H1 (cell line): ENCODE results near the gene SLC36A2. TPM values are rescaled to one million over a fixed set of nuclear protein-coding genes. Genes with fewer than 3 reads are reported as not detected.

Experiments used
- CTCF ChIA-PET: fragments of 300-600 bp; sonication (Branson Sonifier 250); formaldehyde crosslinking; loops from one replicate; lab custom pipeline; 2021; ENCODE audit not compliant: partially characterized antibody; lab: Charles Lee
- POLR2A ChIA-PET: fragments of 300-600 bp; sonication (Branson Sonifier 250); formaldehyde crosslinking; loops from one replicate; lab custom pipeline; 2021; ENCODE audit warnings: inconsistent platforms; ENCODE audit not compliant: partially characterized antibody; lab: Charles Lee
- DNase-seq, 2 experiments: peaks; one replicate each; pipeline versions ENCODE4 v3.0.0 to v3.0.0-alpha.2; 2010 to 2022; ENCODE audit warnings: low spot score in 2 of 2, low read depth in 1 of 2, mixed read lengths in 1 of 2
- FAIRE-seq: peaks from 2 replicates; lab custom pipeline; 2011; peaks lifted over from hg19 to GRCh38; lab: Jason Lieb, UNC
- H2AFZ ChIP-seq: 2 replicates; pipeline ENCODE4 v1.8.1; 2012; ENCODE audit warnings: low read length, inconsistent platforms
- H2AK5ac ChIP-seq: 2 replicates; pipeline ENCODE4 v1.6.1; 2013; ENCODE audit warnings: low read depth, low read length
- H2BK120ac ChIP-seq: replicated peaks from 2 replicates; pipeline ENCODE3; 2013; ENCODE audit warnings: low read depth, low read length, inconsistent platforms
- H2BK12ac ChIP-seq: 2 replicates; pipeline ENCODE4 v1.6.1; 2013; ENCODE audit warnings: low read depth, low read length
- H2BK15ac ChIP-seq: 2 replicates; pipeline ENCODE4 v1.6.1; 2013; ENCODE audit warnings: low read length
- H2BK20ac ChIP-seq: 2 replicates; pipeline ENCODE4 v1.6.1; 2013; ENCODE audit warnings: low read length
- H2BK5ac ChIP-seq: 2 replicates; pipeline ENCODE4 v1.6.1; 2013; ENCODE audit warnings: low read depth, low read length
- H3K14ac ChIP-seq: 2 replicates; pipeline ENCODE4 v1.6.1; 2013; ENCODE audit warnings: inconsistent platforms; ENCODE audit not compliant: insufficient read length
- H3K18ac ChIP-seq: 2 replicates; pipeline ENCODE4 v1.6.1; 2013; ENCODE audit warnings: low read length; ENCODE audit errors: extremely low read depth
- H3K23ac ChIP-seq: 2 replicates; pipeline ENCODE4 v1.6.1; 2013; ENCODE audit warnings: inconsistent platforms; ENCODE audit not compliant: insufficient read length
- H3K23me2 ChIP-seq: 2 replicates; pipeline ENCODE4 v1.6.1; 2013; ENCODE audit warnings: low read depth, low read length
- H3K27ac ChIP-seq: 2 replicates; pipeline ENCODE4 v1.6.1; 2011; ENCODE audit warnings: low read depth, low read length, inconsistent platforms
- H3K27me3 ChIP-seq, 4 experiments: replicated peaks in 1 of 4; 1 replicate in 1 of 4; 2 replicates in 3 of 4; pipeline versions ENCODE4 v1.6.1 to v1.8.1; 2011 to 2013; ENCODE audit warnings: low read length in 3 of 4, mild to moderate bottlenecking in 3 of 4, inconsistent platforms in 2 of 4, mixed read lengths in 2 of 4, moderate library complexity in 1 of 4; ENCODE audit not compliant: control insufficient read depth in 3 of 4, insufficient read depth in 3 of 4; ENCODE audit errors: extremely low read depth in 1 of 4
- H3K36me3 ChIP-seq, 4 experiments: 2 replicates each; pipeline versions ENCODE4 v1.6.1 to v1.8.1; 2011 to 2013; ENCODE audit warnings: mild to moderate bottlenecking in 4 of 4, low read length in 3 of 4, moderate library complexity in 2 of 4, control low read depth in 1 of 4, inconsistent platforms in 1 of 4; ENCODE audit not compliant: insufficient read depth in 4 of 4, control insufficient read depth in 2 of 4
- H3K4ac ChIP-seq: replicated peaks from 2 replicates; pipeline ENCODE3; 2013; ENCODE audit warnings: low read length, low read depth, mixed read lengths, inconsistent platforms; ENCODE audit not compliant: insufficient read length
- H3K4me1 ChIP-seq, 4 experiments: replicated peaks in 1 of 4; 1 replicate in 1 of 4; 2 replicates in 3 of 4; pipeline versions ENCODE4 v1.6.1 to v1.8.1; 2011 to 2013; ENCODE audit warnings: low read length in 3 of 4, inconsistent platforms in 2 of 4, mixed read lengths in 1 of 4; ENCODE audit not compliant: insufficient read depth in 4 of 4, control insufficient read depth in 3 of 4
- H3K4me2 ChIP-seq, 2 experiments: 2 replicates each; pipeline versions ENCODE4 v1.6.1 to v1.8.1; 2011 to 2013; ENCODE audit warnings: low read depth in 2 of 2, low read length in 2 of 2, control low read depth in 1 of 2, inconsistent platforms in 1 of 2, mild to moderate bottlenecking in 1 of 2; ENCODE audit not compliant: insufficient read depth in 1 of 2
- H3K4me3 ChIP-seq, 4 experiments: fragments of 200-600, 300-600 bp in 1 of 4; sonication (generic), shearing (Covaris generic), sonication (Bioruptor Twin) in 1 of 4; 2 replicates each; pipeline versions ENCODE4 v1.5.1 to v1.8.1; 2011 to 2016; ENCODE audit warnings: low read length in 4 of 4, low read depth in 3 of 4, control low read depth in 2 of 4, inconsistent platforms in 2 of 4, mild to moderate bottlenecking in 2 of 4, mixed read lengths in 1 of 4, moderate library complexity in 1 of 4; ENCODE audit not compliant: insufficient read depth in 2 of 4; ENCODE audit errors: extremely low read depth in 1 of 4
- H3K56ac ChIP-seq: replicated peaks from 2 replicates; pipeline ENCODE3; 2013; ENCODE audit warnings: low read depth, mild to moderate bottlenecking, mixed read lengths, low read length, inconsistent platforms; ENCODE audit not compliant: insufficient read length
- H3K79me1 ChIP-seq: 2 replicates; pipeline ENCODE4 v1.6.1; 2013; ENCODE audit warnings: low read depth, low read length, control low read depth
- H3K79me2 ChIP-seq, 2 experiments: 2 replicates each; pipeline versions ENCODE4 v1.6.1 to v1.8.1; 2012 to 2013; ENCODE audit warnings: low read length in 2 of 2, mild to moderate bottlenecking in 2 of 2, inconsistent platforms in 1 of 2; ENCODE audit not compliant: insufficient read depth in 2 of 2, control insufficient read depth in 1 of 2
- H3K9ac ChIP-seq, 4 experiments: replicated peaks in 1 of 4; 1 replicate in 1 of 4; 2 replicates in 3 of 4; pipeline versions ENCODE4 v1.6.1 to v1.8.1; 2011 to 2013; ENCODE audit warnings: low read depth in 3 of 4, low read length in 3 of 4, control low read depth in 2 of 4, mild to moderate bottlenecking in 2 of 4, moderate library complexity in 2 of 4, inconsistent platforms in 1 of 4; ENCODE audit errors: extremely low read depth in 1 of 4
- H3K9me3 ChIP-seq, 2 experiments: 2 replicates each; pipeline versions ENCODE4 v1.6.1 to v1.8.1; 2012 to 2013; ENCODE audit warnings: mild to moderate bottlenecking in 2 of 2, moderate library complexity in 2 of 2, control low read depth in 1 of 2, inconsistent platforms in 1 of 2, low read depth in 1 of 2, low read length in 1 of 2, mixed read lengths in 1 of 2; ENCODE audit not compliant: insufficient read depth in 2 of 2
- H4K20me1 ChIP-seq, 2 experiments: replicated peaks in 1 of 2; 2 replicates each; pipeline versions ENCODE3 to v1.8.1; 2011 to 2013; ENCODE audit warnings: inconsistent platforms in 2 of 2, low read length in 2 of 2, mild to moderate bottlenecking in 1 of 2; ENCODE audit not compliant: insufficient read depth in 2 of 2, control insufficient read depth in 1 of 2
- H4K5ac ChIP-seq: 2 replicates; pipeline ENCODE4 v1.6.1; 2013; ENCODE audit warnings: low read length, low read depth, mixed read lengths, inconsistent platforms; ENCODE audit not compliant: insufficient read length
- H4K8ac ChIP-seq: 2 replicates; pipeline ENCODE4 v1.8.0; 2013; ENCODE audit warnings: mild to moderate bottlenecking, moderate library complexity, low read length, inconsistent platforms; ENCODE audit not compliant: insufficient read depth; ENCODE audit errors: extremely low read depth
- H4K91ac ChIP-seq: replicated peaks from 2 replicates; pipeline ENCODE3; 2013; ENCODE audit warnings: low read length, mixed read lengths, inconsistent platforms; ENCODE audit not compliant: insufficient read length
- CEBPB ChIP-seq: IDR thresholded peaks from 2 replicates; pipeline ENCODE4 v1.6.1; 2012; ENCODE audit warnings: low read depth, low read length
- EP300 ChIP-seq, 2 experiments: IDR thresholded peaks; 1 replicate in 1 of 2; 2 replicates in 1 of 2; pipeline ENCODE4 v1.6.1; 2011 to 2012; ENCODE audit warnings: low read depth in 2 of 2, low read length in 2 of 2, mild to moderate bottlenecking in 2 of 2, borderline replicate concordance in 1 of 2, inconsistent platforms in 1 of 2, moderate library complexity in 1 of 2
- EZH2 ChIP-seq: fragments of 200-600 bp; sonication (generic); IDR thresholded peaks from 2 replicates; pipeline ENCODE4 v1.7.1; 2012; ENCODE audit warnings: low read depth, mild to moderate bottlenecking, moderate library complexity, low read length, inconsistent platforms; ENCODE audit not compliant: severe bottlenecking
- KDM5A ChIP-seq: fragments of 200-600 bp; IDR thresholded peaks from 2 replicates; pipeline ENCODE4 v1.7.1; 2012; ENCODE audit warnings: mild to moderate bottlenecking, low read length, inconsistent platforms, mixed read lengths
- POLR2A ChIP-seq, 2 experiments: IDR thresholded peaks; 1 replicate in 1 of 2; 2 replicates in 1 of 2; pipeline ENCODE4 v1.6.1; 2011; ENCODE audit warnings: low read depth in 2 of 2, low read length in 2 of 2, mild to moderate bottlenecking in 2 of 2; ENCODE audit errors: control extremely low read depth in 1 of 2
- POLR2AphosphoS5 ChIP-seq: IDR thresholded peaks from 2 replicates; pipeline ENCODE4 v1.6.1; 2011; ENCODE audit warnings: low read depth, low read length
- RBBP5 ChIP-seq: IDR thresholded peaks from 2 replicates; pipeline ENCODE4 v1.7.1; 2012; ENCODE audit warnings: low read depth, mild to moderate bottlenecking, inconsistent platforms, low read length, moderate library complexity, borderline replicate concordance
- SP1 ChIP-seq: IDR thresholded peaks from 2 replicates; pipeline ENCODE4 v1.6.1; 2011; ENCODE audit warnings: low read depth, low read length
- TEAD4 ChIP-seq: IDR thresholded peaks from 2 replicates; pipeline ENCODE4 v1.6.1; 2012; ENCODE audit warnings: low read depth, low read length, inconsistent platforms, mixed read lengths
- ZNF274 ChIP-seq: IDR thresholded peaks from 2 replicates; pipeline ENCODE4 v1.7.0; 2012; ENCODE audit warnings: low read length, borderline replicate concordance; ENCODE audit errors: extremely low read depth
- WGBS, 2 experiments: shearing (Covaris generic) in 1 of 2; methylation state at CpG; one replicate each; pipeline versions ENCODE4 v1.1.6 to v1.1.7; 2013 to 2015; ENCODE audit warnings: low lambda C conversion rate in 2 of 2, mixed read lengths in 2 of 2, inconsistent platforms in 1 of 2, low coverage in 1 of 2, missing lambda C conversion rate in 1 of 2; ENCODE audit not compliant: insufficient replicate concordance in 2 of 2, insufficient coverage in 1 of 2, insufficient read length in 1 of 2; ENCODE audit errors: extremely low coverage in 1 of 2, missing lambda C conversion rate in 1 of 2; 5-methylcytosine and 5-hydroxymethylcytosine counted together
- polyA plus RNA-seq, 7 experiments: library from polyadenylated mRNA; depleted of rRNA in 3 of 7; stranded (reverse) in 5 of 7; unstranded in 2 of 7; fragments of >200 nt in 5 of 7; fragments of 200-250 nt in 2 of 7; gene quantifications; 1 replicate in 5 of 7; 2 replicates in 1 of 7; 4 replicates in 1 of 7; pipeline versions ENCODE4 v1.2.1 to v1.2.3, GENCODE V29; 2011 to 2013; ENCODE audit warnings: missing spikeins in 2 of 7, mixed read lengths in 2 of 7
- total RNA-seq: library from RNA; stranded (reverse); fragmentation: NEBNext Ultra II Directional; extraction: Animal tissue kit (Norgen Biotek cat#: 25700); gene quantifications from 2 replicates; pipeline ENCODE4 v1.2.1, GENCODE V29; 2021

The SLC36A2 gene
- total and polyA plus RNA-seq, 2 of the 8 experiments (the other 6 are each of a cell fraction or from before 2014, with no cell fraction given): 0.30 TPM; not detected in 1

DNA sequence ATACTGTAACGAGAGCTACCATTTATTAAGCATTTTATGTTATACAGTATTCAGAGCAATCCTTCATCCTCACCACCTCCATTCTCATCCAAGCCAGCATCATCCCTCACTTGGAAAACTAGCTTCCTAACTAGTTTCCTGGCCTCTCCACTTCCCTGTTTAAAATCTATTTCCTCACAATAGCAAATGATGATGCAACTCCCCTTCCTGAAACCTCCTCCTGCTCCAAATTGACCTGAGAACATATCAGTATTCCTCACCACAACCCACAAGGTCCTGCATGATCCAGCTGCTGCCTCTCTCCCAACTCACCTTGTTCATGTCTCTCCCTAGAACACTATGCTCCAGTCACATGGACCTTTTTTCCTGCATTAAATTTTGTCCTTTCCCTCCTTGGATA lies 4.3 kb upstream of the SLC36A2 start:
- Histone ChIP-seq H4K20me1 (no peaks in the 10 kb centered on the region), H4K5ac (no peak overlapping the region), H3K56ac (no peak overlapping the region), H3K14ac (no peak overlapping the region), H3K4me1 (peaks cover 2 to 9% (median 7%) of the 10 kb centered on the region in 4 experiments; a peak in 5 of 7 replicates), H3K27ac (no peak overlapping the region), H2BK15ac (no peak overlapping the region), H3K23ac (no peak overlapping the region), H3K79me2 (no peaks in the 10 kb centered on the region), H2BK12ac (no peak overlapping the region), H3K4me2 (no peak overlapping the region), H3K36me3 (no peaks in the 10 kb centered on the region), H2AFZ (no peak overlapping the region), H3K9ac (no peak overlapping the region), H3K18ac (no peak overlapping the region), H3K27me3 (peaks cover 1 to 18% (median 12%) of the 10 kb centered on the region in 4 experiments; a peak in 6 of 7 replicates), H3K23me2 (no peaks in the 10 kb centered on the region), H2BK20ac (no peak overlapping the region), H3K4me3 (no peak overlapping the region), H3K79me1 (no peaks in the 10 kb centered on the region), H4K8ac (no peak overlapping the region), H3K9me3 (no peaks in the 10 kb centered on the region), H4K91ac (no peak overlapping the region), H2BK5ac (no peak overlapping the region), H3K4ac (no peak overlapping the region), H2AK5ac (no peak overlapping the region), H2BK120ac (no peak overlapping the region)
- TF ChIP-seq RBBP5: no peak
- no peak for TF ChIP-seq TEAD4
- TF ChIP-seq SP1: no peak
- no peak for TF ChIP-seq ZNF274
- TF ChIP-seq EP300 (IDR thresholded peaks at IDR 0.05; ENCODE audit: borderline replicate concordance in 1 of 2, low read depth in 2 of 2, low read length in 2 of 2): no peak
- TF ChIP-seq KDM5A: no peak
- no peak for TF ChIP-seq POLR2A (IDR thresholded peaks at IDR 0.05; ENCODE audit: control extremely low read depth in 1 of 2, low read depth in 2 of 2, low read length in 2 of 2)
- no peak for TF ChIP-seq EZH2
- TF ChIP-seq POLR2AphosphoS5: no peak
- no peak; the same call in 1 of the 2 replicates for TF ChIP-seq CEBPB
- ChIA-PET POLR2A (no interaction called here), CTCF (interaction anchor here (0.8 to 1.2 kb wide), 3 partner anchors 9 to 33 kb away, joined by 3 to 5 read pairs (median 4); no protein-coding TSS in a partner anchor)
- DNase-seq (no peak), FAIRE-seq (no peak)
- 86% methylated on average over 1 of the region's 1 CpG; no CpG with 5 or more reads in 1 of the 2 experiments for WGBS, 2 experiments
